ENCODE data around the gene BICRA.

Gene BICRA

DNA sequence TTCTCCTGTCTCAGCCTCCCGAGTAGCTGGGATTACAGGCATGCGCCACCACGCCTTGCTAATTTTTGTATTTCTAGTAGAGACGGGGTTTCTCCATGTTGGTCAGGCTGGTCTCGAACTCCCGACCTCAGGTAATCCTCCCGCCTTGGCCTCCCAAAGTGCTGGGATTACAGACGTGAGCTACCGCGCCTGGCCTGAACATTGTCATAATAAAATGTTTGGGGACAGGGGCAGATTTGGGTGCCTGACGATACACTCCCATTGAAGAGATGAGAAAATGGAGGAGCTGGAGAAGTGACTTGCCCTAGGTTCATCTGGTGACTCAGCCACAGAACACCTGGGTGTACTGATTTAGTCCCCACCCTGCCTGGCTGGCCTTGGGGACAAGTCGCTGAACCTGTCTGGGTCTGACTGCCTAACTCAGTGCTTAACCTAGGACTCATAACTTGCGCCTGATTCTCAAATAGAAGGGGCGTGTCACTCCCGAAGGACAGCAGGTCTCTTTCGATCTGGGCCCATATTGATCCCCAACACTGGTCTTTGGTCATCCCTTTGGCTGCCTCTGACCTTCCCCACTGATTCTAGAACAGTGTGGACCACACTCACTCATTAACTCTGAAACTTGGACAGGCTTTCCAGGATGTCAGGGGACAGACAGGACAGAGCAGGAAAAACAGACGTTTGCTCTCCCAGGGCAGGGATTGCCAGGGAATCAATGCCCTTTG, 7.6 kb upstream of the BICRA start:
- DNase-seq: no peak

DNA sequence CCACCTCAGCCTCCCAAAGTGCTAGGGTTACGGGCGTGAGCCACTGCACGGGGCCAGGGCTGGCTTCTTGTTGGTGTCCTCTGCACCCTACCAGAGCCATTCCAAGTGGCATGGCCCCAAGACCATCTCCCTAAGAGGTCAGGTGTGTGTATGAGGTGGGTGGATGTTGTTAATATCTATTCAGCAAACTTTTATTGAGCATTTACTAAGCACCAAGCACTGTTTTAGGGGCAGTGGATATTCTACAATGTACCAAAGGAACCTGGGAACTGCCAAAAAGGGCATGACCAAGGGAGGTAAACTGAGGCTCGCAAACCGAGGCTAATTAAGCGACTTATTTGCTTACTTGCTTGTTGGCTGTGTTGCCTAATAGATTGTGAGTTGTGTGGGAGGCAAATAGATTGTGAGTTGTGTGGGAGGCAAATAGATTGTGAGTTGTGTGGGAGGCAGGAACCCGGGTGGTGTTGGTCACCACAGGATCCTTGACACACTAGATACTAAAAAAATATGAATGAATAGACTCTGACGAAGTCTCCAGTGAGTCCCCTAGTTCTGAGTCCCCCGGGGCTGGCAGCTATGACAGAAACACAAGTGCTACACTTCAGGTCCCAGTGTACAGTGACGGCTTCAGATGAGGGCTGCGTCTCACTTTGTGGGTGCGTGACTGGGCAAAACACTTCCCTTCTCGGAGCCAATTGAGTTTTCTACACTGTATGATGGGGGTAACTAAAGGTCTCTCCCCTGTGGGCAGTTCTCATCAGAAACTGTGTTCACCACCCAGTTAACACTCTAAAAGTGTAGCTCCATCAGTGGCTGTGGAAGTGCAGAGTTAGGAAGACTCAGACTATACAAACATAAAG, 5.0 kb upstream of the BICRA start:
- no peak for DNase-seq

DNA sequence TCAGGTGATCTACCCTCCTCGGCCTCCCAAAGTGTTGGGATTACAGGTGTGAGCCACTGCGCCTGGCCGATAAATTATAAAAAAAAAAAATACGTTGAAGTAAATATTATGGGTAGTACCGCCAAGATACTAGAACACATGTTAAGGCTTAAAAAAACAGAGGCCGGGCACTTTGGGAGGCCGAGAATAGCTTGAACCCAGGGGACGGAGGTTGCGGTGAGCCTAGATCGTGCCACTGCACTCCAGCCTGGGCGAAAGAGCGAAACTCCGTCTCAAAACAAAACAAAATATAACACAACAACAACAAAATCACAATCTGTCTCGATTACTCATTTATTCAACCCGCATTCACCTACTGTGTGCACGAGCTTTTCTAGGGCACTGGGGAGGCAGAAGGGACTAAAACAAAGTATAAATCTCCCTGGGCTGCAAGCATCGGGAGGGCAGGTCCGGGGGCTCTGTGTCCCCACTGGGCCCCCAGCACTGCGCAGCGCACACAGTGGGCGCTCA, 1.3 kb upstream of the BICRA start:
- DNase-seq: no peak

DNA sequence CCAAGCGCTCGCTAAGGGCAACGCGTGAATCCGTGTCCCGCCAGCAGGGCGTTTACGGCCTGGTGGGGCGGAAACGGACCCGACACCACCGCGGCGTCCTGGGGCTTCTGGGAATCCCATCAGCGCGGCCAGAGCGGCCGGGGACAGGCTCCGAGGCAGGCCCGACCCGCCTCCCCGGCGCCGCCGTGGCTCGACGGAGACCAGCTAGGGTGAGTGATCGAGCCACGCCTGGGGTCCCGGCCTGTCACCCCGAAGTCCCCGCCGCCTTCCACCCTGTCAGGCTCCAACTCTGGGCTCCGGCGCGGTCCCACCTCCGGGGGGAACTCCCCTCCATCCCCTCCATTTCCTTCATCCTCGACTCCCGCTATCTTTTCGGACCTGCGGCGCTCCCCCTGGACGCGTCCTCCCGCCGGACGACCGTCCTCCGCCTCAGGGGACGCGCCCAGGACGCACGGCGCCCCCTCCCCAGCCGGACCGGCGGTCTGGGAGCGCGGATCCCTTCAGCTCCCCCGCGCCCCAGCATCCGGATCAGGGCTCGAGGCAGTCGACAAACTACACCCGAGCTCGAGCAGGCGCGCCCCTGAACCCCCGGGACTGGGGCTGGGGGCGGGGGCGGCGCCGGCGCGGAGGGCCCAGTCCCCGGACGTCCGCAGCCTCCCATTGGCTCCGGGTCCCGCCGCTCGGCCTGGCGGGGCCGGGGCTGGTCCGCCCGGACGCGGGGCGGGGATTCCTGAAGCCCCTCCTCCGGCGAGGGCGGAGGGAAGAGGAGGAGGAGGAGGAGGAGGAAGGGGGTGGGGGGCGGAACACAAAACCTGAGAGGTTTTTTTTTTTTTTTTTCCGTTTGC, 638 bp upstream of the BICRA start:
- peak; percentile 58 for DNase-seq

DNA sequence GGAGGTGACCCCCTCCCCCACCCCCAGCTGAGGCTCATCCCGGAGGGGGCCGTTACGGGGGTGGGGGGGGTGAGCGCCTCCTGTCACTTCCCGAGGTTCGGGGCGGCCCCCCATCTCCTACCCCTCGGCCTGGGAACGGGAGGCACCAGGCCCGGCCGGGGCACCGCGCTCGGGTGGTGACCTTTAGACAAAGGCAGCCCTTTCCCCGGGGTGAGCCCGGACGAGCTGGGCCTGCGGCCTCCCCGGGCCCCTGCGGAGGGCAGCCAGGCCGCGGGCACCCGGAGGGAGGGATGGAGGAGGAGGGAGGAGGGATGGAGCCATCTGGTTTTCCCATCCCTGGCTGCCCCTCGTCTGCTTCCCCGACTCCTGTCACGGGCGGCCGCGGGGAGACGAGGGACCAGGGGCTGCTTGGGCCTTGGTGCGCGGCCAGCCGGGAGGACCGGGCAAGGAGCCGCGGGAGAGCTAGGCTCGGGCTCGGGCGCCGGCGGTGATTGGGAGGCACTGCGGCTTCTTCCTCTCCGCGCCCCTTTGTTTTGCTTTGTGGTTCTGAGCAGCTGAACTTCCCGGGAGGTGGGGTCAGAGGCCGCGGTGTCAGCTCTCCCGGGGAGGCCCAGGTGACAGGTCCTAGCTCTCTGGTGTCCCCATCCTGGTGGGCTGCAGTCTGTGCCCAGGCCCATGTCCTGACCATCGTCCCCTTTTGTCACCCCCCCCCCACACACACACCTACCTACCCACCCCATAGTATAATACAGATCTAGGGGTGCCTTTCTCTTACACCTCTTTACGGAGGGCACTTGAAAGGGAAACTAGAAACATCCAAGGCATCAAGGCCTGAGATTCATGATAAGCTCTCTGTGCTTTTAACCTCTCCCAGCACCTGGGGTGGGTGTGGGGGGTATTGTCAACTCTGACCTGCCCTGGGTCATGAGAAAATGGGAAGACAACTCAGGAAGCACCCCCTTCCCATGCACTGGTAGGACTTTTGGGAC, 1.3 kb downstream of the BICRA start:
- peak; percentile 28 for DNase-seq

DNA sequence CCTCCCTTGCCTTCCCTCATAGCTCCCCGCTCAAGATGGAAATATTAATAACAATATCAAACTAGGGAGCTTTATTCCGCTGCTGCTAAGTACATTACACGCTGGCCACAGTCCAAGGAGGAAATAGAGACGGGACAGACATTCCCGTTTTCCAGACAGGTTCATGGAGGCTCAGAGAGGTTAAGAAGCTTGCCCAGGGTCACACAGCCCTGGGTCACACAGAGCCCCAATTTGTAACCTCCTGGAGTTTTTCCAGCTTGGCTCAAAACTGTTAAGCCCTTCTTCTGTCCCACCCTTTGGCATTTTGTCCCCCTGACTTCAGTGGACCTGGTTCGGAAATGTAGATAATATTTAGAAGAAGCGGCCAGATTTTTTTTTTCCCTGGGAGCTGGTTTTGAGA, 2.0 kb downstream of the BICRA start:
- no peak for DNase-seq

DNA sequence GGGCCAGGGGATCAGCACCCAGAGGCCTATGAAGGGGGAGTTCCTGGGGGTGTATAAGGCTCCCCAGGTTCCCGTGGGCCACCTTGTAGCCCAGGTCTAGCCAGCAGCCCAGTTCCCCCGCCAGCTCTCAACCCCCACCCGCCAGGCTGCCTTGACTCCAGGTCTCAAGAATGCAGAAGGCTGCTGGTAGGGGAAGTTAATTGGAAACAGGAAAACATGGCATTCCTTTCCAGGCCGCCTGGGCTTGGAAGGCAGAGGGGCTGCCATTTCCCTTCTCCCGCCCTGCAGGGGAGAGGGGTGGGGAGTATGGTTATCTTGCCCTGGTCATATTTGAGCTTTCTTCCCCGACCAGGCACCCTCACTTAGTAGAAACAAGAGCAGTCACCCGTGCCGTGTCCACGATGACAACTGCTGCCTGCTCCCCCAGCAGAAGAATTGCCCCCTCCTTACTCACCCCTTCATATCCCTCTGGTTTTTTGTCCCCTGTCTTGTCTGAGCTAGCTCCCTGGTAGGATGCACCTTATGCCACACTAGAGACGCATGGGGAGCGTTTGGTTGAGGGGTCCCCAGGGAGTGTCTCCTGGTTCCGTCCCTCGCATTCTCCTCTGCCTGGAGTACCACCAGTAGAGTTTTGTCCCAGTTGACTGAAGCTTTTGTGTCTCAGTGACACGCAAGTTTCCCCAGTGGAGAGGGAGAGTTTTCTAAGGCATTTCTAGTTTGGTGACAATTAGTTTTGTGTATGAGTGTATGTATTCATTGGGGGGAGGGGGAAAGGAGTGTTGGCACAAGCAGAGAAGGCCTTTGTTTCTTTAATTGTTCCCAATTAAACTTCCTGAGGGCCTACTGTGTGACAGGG, 4.5 kb downstream of the BICRA start:
- no peak for DNase-seq

DNA sequence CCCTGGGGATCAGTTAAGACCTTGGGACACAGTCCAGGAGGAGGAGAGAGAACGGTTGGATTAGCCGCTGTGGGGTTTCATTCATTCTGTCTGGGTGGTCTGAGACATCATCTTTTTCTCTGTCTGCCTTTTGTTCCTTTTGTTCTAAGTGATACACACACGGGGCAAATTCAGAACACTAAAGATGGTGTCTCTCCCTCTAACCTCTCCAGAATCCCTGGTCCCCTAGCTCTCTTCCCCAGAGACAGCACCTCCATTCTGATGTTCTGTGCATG, 5.0 kb downstream of the BICRA start:
- DNase-seq: no peak

DNA sequence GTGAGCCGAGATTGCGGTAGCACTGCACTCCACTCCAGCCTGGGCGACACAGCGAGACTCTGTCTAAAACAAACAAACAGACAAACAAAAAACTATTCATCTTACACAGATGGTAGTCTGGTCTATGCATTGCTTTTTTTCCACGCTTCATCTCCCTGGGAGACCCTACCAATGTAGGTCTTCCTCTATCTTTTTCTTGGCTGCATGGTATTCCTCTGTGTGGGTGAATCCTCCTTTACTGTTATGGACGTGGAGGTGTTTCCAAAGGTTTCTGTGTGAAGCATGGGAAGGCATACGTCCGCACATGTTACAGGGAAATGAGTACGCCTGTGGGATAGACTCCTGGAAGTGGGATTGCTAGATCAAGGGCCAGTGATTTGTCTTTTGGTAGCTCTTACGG, 5.6 kb downstream of the BICRA start:
- no peak for DNase-seq

DNA sequence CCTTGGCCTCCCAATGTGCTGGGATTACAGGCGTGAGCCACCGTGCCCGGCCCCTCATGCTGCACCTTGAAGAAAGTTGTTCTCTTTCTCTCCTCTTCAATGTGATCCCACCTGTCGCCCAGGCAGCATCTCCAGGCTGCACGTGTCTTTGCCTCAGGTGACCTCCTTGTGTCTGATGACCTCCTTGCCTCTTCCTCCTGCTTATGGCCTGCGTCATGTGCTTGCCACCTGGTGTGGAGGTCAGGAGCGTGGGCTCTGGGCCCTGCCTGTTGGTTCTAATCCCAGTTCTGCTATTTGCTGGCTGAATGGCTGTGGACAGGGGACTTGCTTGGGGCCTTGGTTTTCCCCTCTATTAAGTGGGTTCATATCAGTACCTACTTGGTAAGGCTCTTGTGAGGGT, 6.3 kb downstream of the BICRA start:
- DNase-seq: no peak

DNA sequence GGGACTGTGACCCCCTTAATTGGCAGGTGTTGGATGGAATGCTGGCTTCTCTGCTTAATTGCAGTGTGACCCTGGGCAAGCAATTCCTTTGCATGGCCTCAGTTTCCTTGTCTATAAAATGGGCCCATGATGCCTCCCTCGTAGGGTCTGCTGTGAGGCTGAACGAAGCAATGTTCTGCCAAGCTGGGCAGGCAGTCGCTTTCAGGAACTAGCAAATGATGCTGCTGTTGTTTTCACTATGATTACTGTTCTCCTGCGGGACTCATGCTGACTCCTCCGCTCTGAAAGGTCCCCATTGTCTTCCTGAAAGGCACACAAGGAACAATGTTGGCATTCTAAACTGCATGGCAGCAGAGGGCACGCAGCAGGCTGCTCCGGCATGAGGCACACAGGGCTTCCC, 6.8 kb downstream of the BICRA start:
- no peak for DNase-seq

DNA sequence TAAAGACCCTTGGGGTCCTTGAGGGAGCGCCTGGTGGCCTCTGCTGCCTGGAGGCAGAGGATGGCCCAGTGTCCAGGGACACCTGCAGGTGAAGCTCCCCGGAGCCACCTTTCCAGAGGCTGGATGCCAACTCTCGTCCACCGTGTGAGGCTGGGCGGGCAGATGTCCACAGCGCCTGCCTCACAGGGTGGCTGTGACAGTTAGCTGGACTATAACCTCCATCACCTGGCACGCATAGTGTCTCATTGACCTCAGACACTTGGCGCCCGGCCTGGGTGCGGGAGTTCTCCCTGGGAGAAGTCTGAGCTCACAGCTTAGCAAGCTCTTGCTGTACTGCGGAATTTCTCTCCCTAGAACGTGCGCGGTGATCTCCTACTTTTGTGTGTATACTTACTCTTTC, 9.8 kb downstream of the BICRA start:
- no peak for DNase-seq

DNA sequence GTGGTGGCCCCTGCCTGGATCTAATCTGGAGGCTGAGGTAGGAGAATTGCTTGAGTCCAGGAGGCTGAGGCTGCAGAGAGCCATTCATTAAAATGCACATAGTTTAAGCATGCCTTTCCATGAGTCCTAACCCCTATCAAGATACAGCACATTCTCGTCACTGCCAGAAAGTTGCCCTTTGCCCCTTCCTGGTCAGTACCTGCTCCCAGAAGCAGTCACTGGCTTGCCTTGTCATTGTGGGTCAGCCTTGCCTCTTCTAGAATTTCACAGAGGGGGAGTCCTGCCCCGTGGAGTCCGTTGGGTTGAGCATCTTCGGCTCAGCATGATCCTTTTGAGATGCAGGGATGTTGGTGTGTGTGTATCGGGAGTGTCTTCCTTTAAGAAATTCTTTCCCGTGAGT, 10.8 kb downstream of the BICRA start:
- DNase-seq: no peak

DNA sequence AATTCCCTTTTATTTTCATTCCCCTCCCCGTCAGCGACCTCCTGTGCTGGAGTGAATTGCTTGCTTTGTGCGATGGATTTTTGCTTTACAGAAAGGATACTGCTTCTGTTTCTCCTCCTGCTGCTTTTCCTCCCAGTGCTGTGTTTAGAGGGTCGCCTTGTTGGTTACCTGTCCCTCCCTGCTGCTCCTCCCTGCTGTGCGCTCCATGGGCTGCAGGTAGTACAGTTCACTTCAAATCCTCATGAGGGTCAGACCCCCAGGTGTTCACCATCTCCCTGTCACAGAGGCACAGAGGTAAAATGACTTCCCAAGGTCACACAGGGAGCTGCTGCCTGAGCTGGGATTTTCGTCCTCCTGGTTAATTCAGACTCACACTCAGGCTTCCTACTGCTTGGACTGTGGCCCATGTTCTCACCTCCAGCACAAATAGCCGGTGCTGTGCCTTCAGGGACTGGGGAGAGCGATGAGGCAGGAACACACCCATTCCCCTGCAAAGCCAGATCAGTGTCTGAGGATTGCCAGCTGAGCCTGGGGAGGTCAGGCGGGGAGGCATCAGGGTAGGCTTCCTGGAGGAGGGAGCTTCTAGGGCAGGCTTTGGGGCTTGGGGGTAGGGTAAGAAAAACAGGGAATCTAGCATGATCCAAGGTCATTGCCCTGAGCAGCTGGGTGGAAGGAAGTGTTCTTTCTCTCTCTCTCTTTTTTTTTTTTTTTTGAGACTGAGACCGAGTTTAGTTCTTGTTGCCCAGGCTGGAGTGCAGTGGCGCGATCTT, 14.4 kb downstream of the BICRA start:
- no peak for DNase-seq

DNA sequence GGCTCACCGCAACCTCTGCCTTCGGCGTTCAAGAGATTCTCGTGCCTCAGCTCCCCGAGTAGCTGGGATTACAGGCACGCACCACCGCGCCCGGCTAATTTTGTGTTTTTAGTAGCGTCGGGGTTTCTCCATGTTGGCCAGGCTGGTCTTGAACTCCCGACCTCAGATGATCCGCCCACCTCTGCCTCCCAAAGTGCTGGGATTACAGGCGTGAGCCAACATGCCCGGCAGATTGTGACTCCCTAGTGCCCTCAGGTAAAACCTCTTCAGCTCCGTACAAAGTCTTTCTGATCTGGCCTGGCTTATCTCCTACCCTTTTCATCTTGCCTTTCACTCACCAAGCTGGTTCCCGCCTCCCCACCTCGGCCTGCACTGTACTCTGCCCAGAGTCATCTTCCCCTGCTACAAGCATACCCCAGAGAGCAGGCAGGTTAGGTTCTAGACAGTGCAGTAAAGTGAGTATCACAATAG, 15.0 kb downstream of the BICRA start:
- DNase-seq: no peak

DNA sequence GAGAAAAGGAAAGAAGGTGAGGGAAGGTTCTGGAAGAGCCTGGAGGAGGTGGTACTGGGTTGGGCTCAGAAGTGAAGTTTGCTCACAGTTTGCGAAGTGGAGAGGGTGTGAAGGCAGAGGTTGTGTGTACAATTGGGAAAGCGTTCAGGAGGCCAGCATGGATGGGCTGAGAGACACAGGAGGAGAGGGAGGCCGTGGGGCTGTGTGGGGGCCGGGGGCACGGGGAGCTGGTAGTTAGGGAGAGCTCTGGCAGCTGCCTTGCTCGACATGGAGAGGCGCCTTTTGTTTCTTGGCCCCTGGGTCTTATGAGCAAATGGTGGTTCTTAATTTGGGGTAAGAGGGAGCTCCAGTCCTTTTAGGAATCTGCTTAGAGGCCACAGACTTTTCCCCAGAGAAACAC, 16.7 kb downstream of the BICRA start:
- no peak for DNase-seq

DNA sequence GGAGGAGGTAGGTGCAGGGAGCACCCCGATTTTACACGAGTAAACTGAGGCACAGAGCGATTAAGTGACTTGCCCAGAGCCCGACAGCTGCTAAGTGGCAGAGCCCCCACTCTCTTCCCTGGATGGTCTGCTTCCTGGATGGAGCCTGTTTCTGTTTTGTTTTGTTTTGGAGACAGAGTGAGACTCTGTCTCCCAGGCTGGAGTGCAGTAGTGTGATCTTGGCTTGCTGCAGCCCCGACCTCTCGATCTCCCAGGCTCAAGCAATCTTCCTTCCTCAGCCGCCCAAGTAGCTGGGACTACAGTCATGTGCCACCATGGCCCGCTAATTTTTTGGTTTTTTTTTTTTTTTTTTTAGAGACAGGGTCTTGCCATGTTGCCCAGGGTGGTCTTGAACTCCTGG, 17.3 kb downstream of the BICRA start:
- DNase-seq: no peak

DNA sequence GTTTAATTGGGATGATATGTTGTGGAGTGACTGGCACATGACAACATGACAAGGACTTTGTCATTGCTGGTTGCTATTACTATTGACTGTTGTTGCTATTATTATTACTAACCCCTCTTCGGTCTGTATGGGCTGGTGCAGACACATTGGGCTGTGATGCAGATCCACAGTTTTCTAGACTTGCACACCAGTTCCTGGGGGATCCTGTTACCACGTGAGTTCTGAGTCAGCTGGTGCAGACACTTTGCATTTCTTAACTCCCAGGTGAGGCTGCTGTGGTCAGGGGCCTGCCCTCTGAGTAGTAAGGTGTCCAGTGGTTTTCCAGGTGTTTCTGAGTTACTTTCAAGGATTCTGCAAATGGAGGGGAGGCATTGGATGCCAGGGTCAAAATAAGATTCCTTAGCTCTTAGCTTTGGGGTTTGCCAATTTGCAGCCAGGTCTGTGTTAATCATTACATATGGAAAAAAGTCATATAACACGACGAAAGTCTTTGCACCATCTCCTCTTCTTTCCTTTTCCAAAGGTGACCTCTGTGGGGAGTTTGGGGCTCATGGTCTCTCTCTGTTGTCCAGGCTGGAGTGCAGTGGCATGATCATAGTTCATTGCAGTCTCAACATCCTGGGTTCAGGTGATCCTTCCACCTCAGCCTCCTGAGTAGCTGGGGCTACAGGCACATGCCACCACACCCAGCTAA, 19.3 kb downstream of the BICRA start:
- DNase-seq: no peak

DNA sequence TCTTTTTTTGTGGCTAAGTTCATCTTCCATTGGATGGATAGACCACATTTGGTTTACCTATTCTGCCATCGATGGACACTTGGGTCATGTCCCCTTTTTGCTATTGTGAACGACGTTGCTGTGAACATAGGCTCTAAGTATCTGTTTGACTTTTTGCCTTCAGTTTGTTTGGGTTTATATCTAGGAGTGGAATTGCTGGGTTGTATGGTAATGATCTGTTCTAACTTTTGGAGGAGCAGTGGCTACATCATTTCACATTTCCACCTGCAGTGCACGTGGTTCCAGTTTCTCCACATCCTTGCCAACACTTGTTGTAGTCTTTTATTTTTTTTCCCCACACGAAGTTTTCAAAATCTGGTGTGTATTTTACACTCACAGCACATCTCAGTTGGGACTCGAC, 21.7 kb downstream of the BICRA start:
- no peak for DNase-seq
